ENCODE measurements around the gene MINDY4B. TPM values are rescaled to one million over a fixed set of nuclear protein-coding genes. Genes with fewer than 3 reads are reported as not detected.

MINDY4B gene
- total RNA-seq, 1 experiment from 2014 or later, result not detected

DNA sequence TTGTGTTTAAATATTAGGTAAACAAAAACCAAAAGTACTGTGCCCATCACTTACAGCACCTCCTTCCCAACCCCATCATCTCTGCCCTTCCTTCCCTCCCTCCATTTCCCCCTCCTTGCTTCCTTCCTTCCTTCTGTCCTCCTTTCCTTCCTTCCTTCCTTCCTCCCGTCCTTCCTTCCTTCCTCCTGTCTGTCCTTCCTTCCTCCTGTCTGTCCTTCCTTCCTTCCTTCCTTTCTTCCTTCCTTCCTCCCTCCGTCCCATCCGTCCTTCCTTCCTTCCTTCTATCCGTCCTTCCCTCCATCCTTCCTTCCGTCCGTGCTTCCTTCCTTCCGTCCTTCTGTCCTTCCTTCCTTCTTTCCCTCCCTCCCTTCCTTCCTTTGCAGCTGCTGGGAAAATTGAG, 74.5 kb downstream of the MINDY4B start:
- ChIA-PET CTCF (interaction anchor here (0.6 to 1.5 kb wide), 6 partner anchors 12 to 109 kb away, joined by 3 to 5 read pairs (median 4); no protein-coding TSS in a partner anchor), POLR2A (no interaction called here)
- DNase-seq (ENCODE audit: unreplicated experiment), result no peak
- Mint-ChIP-seq H3K4me1 (ENCODE audit: insufficient read depth, unreplicated experiment) (no peaks in the 10 kb centered on the region), H3K4me3 (ENCODE audit: unreplicated experiment) (no peak overlapping the region), H3K27me3 (ENCODE audit: insufficient read depth, unreplicated experiment) (no peaks in the 10 kb centered on the region), H3K27ac (ENCODE audit: low read depth, unreplicated experiment) (no peak overlapping the region), H3K36me3 (ENCODE audit: insufficient read depth, unreplicated experiment) (no peaks in the 10 kb centered on the region), H3K9me3 (ENCODE audit: unreplicated experiment) (no peaks in the 10 kb centered on the region)
- intact Hi-C loops (cut with micrococcal nuclease), result no loop called here
- no TSS peak for BruUV-seq (replicated peaks)
- TF ChIP-seq, protein P1, sequence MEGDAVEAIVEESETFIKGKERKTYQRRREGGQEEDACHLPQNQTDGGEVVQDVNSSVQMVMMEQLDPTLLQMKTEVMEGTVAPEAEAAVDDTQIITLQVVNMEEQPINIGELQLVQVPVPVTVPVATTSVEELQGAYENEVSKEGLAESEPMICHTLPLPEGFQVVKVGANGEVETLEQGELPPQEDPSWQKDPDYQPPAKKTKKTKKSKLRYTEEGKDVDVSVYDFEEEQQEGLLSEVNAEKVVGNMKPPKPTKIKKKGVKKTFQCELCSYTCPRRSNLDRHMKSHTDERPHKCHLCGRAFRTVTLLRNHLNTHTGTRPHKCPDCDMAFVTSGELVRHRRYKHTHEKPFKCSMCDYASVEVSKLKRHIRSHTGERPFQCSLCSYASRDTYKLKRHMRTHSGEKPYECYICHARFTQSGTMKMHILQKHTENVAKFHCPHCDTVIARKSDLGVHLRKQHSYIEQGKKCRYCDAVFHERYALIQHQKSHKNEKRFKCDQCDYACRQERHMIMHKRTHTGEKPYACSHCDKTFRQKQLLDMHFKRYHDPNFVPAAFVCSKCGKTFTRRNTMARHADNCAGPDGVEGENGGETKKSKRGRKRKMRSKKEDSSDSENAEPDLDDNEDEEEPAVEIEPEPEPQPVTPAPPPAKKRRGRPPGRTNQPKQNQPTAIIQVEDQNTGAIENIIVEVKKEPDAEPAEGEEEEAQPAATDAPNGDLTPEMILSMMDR (IDR thresholded peaks at IDR 0.05; ENCODE audit: unreplicated experiment), result no peak

DNA sequence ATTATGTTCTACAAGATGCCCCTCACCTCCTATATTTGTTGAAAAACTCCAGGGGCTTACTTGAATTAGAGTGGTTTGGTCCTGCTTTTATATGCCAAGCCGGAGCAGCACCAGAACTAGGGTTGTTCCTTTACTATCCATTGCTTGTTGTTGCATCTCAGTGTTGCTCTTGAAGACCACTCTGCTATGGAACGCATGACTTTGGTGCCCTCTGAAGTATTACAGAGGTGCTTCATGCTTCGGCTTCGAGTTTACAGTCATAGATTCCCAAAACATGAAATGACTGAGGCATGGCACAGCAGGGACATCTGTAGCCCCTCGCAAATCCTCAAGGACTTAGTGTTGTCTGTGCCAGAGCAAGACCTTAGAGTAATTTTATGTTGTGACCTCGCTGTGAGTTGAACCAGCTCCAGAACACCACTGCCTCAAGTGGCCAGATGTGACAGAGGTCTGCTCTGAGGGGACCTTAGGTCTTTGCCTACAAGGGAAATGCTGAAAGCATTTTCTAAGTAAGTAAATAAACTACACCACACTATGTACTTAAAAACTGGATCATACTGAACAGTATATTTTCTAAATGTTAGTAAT, 75.1 kb downstream of the MINDY4B start:
- POLR2A ChIA-PET, result no interaction called here
- H3K9me3 Mint-ChIP-seq (ENCODE audit: unreplicated experiment), result no peaks in the 10 kb centered on the region
- intact Hi-C loops (cut with micrococcal nuclease), result no loop called here
- H3K36me3 Mint-ChIP-seq (ENCODE audit: insufficient read depth, unreplicated experiment), result no peaks in the 10 kb centered on the region
- no TSS peak for BruUV-seq (replicated peaks)
- CTCF ChIA-PET, result interaction anchor here (1.0 to 1.2 kb wide), 3 partner anchors 42 to 55 kb away, joined by 3 to 4 read pairs (median 4); no protein-coding TSS in a partner anchor
- no peaks in the 10 kb centered on the region for H3K4me1 Mint-ChIP-seq (ENCODE audit: insufficient read depth, unreplicated experiment)
- no peak overlapping the region for H3K27ac Mint-ChIP-seq (ENCODE audit: low read depth, unreplicated experiment)
- H3K27me3 Mint-ChIP-seq (ENCODE audit: insufficient read depth, unreplicated experiment), result no peaks in the 10 kb centered on the region
- no peak overlapping the region for H3K4me3 Mint-ChIP-seq (ENCODE audit: unreplicated experiment)
- DNase-seq (ENCODE audit: unreplicated experiment), result peak; percentile 5
- TF ChIP-seq, protein P1 (IDR thresholded peaks at IDR 0.05; ENCODE audit: unreplicated experiment), result no peak

DNA sequence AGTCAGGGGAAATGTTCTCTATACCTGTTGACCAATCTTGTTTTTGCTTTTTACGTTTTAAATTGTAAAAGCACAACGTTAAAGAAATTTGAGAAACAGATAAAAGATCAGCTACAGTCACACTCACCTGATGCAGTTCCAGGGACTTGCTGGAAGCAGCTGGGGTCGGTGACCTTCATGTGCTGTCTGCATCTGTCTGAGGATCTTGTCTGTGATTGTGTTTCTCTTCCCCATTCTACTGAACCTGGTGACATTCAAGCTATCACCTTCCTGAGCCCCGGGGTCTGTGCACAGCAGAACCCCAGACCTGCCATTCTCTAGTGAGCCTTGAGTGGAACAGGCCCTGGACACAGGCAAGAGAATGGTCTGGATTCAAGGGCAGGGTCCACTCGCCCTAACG, 75.8 kb downstream of the MINDY4B start:
- Mint-ChIP-seq H3K4me1 (ENCODE audit: insufficient read depth, unreplicated experiment) (no peaks in the 10 kb centered on the region), H3K36me3 (ENCODE audit: insufficient read depth, unreplicated experiment) (no peaks in the 10 kb centered on the region), H3K27ac (ENCODE audit: low read depth, unreplicated experiment) (no peak overlapping the region), H3K9me3 (ENCODE audit: unreplicated experiment) (no peaks in the 10 kb centered on the region), H3K27me3 (ENCODE audit: insufficient read depth, unreplicated experiment) (no peaks in the 10 kb centered on the region), H3K4me3 (ENCODE audit: unreplicated experiment) (no peak overlapping the region)
- ChIA-PET CTCF (no interaction called here), POLR2A (no interaction called here)
- intact Hi-C loops (cut with micrococcal nuclease), result no loop called here
- TF ChIP-seq, protein P1 (IDR thresholded peaks at IDR 0.05; ENCODE audit: unreplicated experiment), result no peak
- no TSS peak for BruUV-seq (replicated peaks)
- DNase-seq (ENCODE audit: unreplicated experiment), result no peak

DNA sequence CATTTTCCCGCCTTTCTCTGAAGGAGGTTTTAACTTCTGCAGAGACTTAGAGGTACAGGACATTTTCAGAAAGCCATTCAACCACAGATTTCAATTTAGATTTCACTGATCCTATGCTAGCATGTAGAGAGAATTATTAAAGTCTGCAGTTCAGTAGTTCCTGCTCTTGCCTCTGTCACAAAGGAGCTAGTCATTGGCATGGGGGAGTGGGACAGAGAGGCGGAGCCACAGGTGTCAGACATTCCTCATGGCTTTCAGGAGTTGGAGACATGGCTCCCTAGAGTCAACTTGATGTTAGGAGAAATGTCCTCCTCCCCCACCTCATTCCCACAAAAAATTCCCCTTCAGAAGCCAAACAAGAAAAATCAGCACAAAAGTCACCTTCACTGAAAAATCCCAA, 76.2 kb downstream of the MINDY4B start:
- Mint-ChIP-seq H3K27ac (ENCODE audit: low read depth, unreplicated experiment) (no peak overlapping the region), H3K4me1 (ENCODE audit: insufficient read depth, unreplicated experiment) (no peaks in the 10 kb centered on the region), H3K4me3 (ENCODE audit: unreplicated experiment) (no peak overlapping the region), H3K9me3 (ENCODE audit: unreplicated experiment) (no peaks in the 10 kb centered on the region), H3K36me3 (ENCODE audit: insufficient read depth, unreplicated experiment) (no peaks in the 10 kb centered on the region), H3K27me3 (ENCODE audit: insufficient read depth, unreplicated experiment) (no peaks in the 10 kb centered on the region)
- BruUV-seq (replicated peaks), result no TSS peak
- DNase-seq (ENCODE audit: unreplicated experiment), result no peak
- POLR2A ChIA-PET, result no interaction called here
- CTCF ChIA-PET, result no interaction called here
- TF ChIP-seq, protein P1 (IDR thresholded peaks at IDR 0.05; ENCODE audit: unreplicated experiment), result no peak
- intact Hi-C loops (cut with micrococcal nuclease), result no loop called here
